HG03108 (cell line): ENCODE results near the gene ELMOD3.
"Not testable (repeated sequence)": the region's sequence is repeated elsewhere in the genome, so short reads cannot be mapped to it uniquely, and the experiment has no call there.

Experiments used
- ATAC-seq: cut with Tn5 transposase; IDR thresholded peaks from one replicate; pipeline ENCODE4 v1.9.1; 2021; ENCODE audit warnings: moderate library complexity; ENCODE audit not compliant: unreplicated experiment

The ELMOD3 gene

GRCh38 chr2:85400541-85401463 is 46.2 kb downstream of the ELMOD3 start:
- no peak for ATAC-seq

- no peak for ATAC-seq
These were observed 46.9 kb downstream of the ELMOD3 start for GRCh38 chr2:85401464-85401805.

- ATAC-seq, result no peak
These were observed 47.3 kb downstream of the ELMOD3 start for GRCh38 chr2:85401844-85402243.

GRCh38 chr2:85405201-85406059 is 50.9 kb downstream of the ELMOD3 start:
- peak; percentile 62 for ATAC-seq

GRCh38 chr2:85409845-85410583 is 55.4 kb downstream of the ELMOD3 start, which contains the start of gene CAPG:
Gene CAPG (minus strand): TSS chr2:85410366. CDS start chr2:85402145, 8,221 bp downstream.
- ATAC-seq, result peak; percentile 60

GRCh38 chr2:85410584-85411404 is 56.2 kb downstream of the ELMOD3 start:
- no peak for ATAC-seq

- no peak for ATAC-seq
These were observed 56.8 kb downstream of the ELMOD3 start for GRCh38 chr2:85411405-85411748.

- no peak for ATAC-seq
These were observed 59.2 kb downstream of the ELMOD3 start for GRCh38 chr2:85413592-85414420.

- not testable (repeated sequence) for ATAC-seq
These were observed 59.8 kb downstream of the ELMOD3 start for GRCh38 chr2:85414421-85414759.

- no peak for ATAC-seq
These were observed 60.4 kb downstream of the ELMOD3 start for GRCh38 chr2:85414761-85415553.

GRCh38 chr2:85415980-85416650 is 61.5 kb downstream of the ELMOD3 start:
- ATAC-seq, result no peak

- peak; percentile 70 for ATAC-seq
These were observed 63.8 kb downstream of the ELMOD3 start, which contains the start of gene SH2D6 for GRCh38 chr2:85418132-85419008. Gene SH2D6 (plus strand): TSS chr2:85418714. CDS start chr2:85429466, 10,752 bp downstream.

- ATAC-seq, result no peak
These were observed 64.6 kb downstream of the ELMOD3 start for GRCh38 chr2:85419009-85419675.

- ATAC-seq, result peak; percentile 57
These were observed 66.1 kb downstream of the ELMOD3 start for GRCh38 chr2:85420536-85421259.

- ATAC-seq, result no peak
These were observed 66.9 kb downstream of the ELMOD3 start for GRCh38 chr2:85421260-85422071.
